Mesothelial cell of epicardium (in vitro differentiated cells): ENCODE data around the gene GJB4. TPM values are rescaled to one million over a fixed set of nuclear protein-coding genes. Genes with fewer than 3 reads are reported as not detected.

Experiments used
- DNase-seq, 2 experiments: peaks; one replicate each; pipeline ENCODE4 v3.0.0; 2021; ENCODE audit warnings: low spot score in 2 of 2; ENCODE audit not compliant: unreplicated experiment in 2 of 2
- H3K27ac Mint-ChIP-seq: 2 replicates; pipeline ENCODE4 v1.8.0; 2021; ENCODE audit warnings: mixed read lengths
- H3K27me3 Mint-ChIP-seq: 2 replicates; pipeline ENCODE4 v1.8.0; 2021; ENCODE audit warnings: low read depth, mixed read lengths
- H3K36me3 Mint-ChIP-seq: 2 replicates; pipeline ENCODE4 v1.8.0; 2021; ENCODE audit warnings: mixed read lengths
- H3K4me1 Mint-ChIP-seq: 2 replicates; pipeline ENCODE4 v1.8.0; 2021; ENCODE audit warnings: mixed read lengths
- H3K4me3 Mint-ChIP-seq: 2 replicates; pipeline ENCODE4 v1.8.0; 2021; ENCODE audit warnings: mild to moderate bottlenecking, moderate library complexity, mixed read lengths
- H3K9me3 Mint-ChIP-seq: 2 replicates; pipeline ENCODE4 v1.8.0; 2021; ENCODE audit warnings: mixed read lengths
- total RNA-seq: library from RNA; stranded (reverse); gene quantifications from 3 replicates; pipeline ENCODE4 v1.2.1, GENCODE V29; 2021
- TF ChIP-seq, protein P1 (sequence below): fragments of 200-600 bp; sonication (generic); IDR thresholded peaks from one replicate; pipeline ENCODE4 v1.5.0; 2021; ENCODE audit warnings: antibody characterized with exemption; ENCODE audit not compliant: unreplicated experiment

Gene GJB4
- total RNA-seq, 1 donor from 2014 or later, result not detected

DNA sequence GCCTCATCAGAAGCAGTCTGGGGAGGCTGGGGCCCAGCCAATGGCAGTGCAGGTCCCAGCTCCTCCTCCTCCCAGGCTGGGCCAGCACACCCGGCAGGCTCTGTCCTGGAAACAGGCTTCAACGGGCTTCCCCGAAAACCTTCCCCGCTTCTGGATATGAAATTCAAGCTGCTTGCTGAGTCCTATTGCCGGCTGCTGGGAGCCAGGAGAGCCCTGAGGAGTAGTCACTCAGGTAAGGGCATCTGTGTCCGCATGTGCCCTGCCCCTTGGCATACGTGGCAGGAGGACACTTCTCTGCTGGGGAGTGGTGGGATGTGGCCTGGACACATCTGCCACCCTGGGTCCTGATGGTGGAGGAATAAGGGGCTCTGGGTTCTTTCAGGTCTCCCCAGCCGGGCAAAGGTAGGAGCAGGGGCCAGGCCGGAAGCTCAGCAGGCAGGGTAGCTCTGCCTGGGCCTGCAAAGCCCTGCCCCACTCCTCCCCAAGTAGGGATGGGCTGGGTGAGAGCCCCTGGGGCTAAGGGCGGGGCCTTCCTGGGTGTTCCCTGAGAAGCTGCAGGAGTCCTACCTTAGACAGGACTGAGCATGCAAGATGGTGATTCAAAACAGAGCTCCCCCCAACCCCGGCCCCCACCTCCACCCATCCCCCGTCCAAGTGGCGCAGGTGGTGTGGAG is 4.4 kb upstream of the GJB4 start, which contains the start of gene GJB5:
GJB5 (plus strand) TSS at position 84 of the 674 bp plus-strand sequence. CDS start 2,284 bp downstream, outside the sequence.
- TF ChIP-seq, protein P1, sequence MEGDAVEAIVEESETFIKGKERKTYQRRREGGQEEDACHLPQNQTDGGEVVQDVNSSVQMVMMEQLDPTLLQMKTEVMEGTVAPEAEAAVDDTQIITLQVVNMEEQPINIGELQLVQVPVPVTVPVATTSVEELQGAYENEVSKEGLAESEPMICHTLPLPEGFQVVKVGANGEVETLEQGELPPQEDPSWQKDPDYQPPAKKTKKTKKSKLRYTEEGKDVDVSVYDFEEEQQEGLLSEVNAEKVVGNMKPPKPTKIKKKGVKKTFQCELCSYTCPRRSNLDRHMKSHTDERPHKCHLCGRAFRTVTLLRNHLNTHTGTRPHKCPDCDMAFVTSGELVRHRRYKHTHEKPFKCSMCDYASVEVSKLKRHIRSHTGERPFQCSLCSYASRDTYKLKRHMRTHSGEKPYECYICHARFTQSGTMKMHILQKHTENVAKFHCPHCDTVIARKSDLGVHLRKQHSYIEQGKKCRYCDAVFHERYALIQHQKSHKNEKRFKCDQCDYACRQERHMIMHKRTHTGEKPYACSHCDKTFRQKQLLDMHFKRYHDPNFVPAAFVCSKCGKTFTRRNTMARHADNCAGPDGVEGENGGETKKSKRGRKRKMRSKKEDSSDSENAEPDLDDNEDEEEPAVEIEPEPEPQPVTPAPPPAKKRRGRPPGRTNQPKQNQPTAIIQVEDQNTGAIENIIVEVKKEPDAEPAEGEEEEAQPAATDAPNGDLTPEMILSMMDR, result no peak
- Mint-ChIP-seq H3K9me3 (peaks cover 3% of the 10 kb centered on the region), H3K27me3 (no peaks in the 10 kb centered on the region), H3K4me1 (no peaks in the 10 kb centered on the region), H3K27ac (peak within 1 kb of the TSS; percentile 52), H3K36me3 (no peaks in the 10 kb centered on the region), H3K4me3 (no peak within 1 kb of the TSS)
- DNase-seq, result no peak

- DNase-seq, result no peak
- no peaks in the 10 kb centered on the region for H3K27me3 Mint-ChIP-seq
- H3K27ac Mint-ChIP-seq, result no peak overlapping the region
- no peaks in the 10 kb centered on the region for H3K4me1 Mint-ChIP-seq
- H3K36me3 Mint-ChIP-seq, result no peaks in the 10 kb centered on the region
- TF ChIP-seq, protein P1, result no peak
- peaks cover 3% of the 10 kb centered on the region for H3K9me3 Mint-ChIP-seq
- H3K4me3 Mint-ChIP-seq, result no peak overlapping the region
These were observed 3.6 kb upstream of the GJB4 start for GRCh38 chr1:34755961-34756360.

GRCh38 chr1:34757386-34757785 is 2.2 kb upstream of the GJB4 start:
- no peaks in the 10 kb centered on the region for H3K27me3 Mint-ChIP-seq

DNA sequence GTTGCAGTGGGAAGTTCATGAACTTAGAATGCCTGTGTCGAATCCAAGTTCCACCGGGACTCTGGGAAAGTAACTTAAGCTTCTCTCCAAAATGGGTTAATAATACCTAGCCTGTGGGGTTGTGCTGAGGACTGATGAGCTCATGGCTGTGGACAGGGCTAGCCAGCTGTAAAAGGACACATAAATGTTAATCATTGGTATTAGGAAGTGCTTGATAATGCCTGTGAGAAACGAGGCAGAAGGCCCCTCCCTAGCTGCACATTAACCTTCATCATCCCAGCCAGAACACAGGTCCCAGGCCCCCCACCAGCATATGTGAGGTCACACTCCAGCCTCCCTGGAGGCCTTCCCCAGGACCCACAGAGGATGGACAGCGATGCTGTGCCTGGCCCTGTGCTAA is 789 bp upstream of the GJB4 start:
- Mint-ChIP-seq H3K9me3 (no peaks in the 10 kb centered on the region), H3K4me3 (no peak overlapping the region), H3K36me3 (no peaks in the 10 kb centered on the region), H3K27ac (no peak overlapping the region), H3K27me3 (peaks cover 9% of the 10 kb centered on the region), H3K4me1 (no peaks in the 10 kb centered on the region)
- TF ChIP-seq, protein P1, result no peak
- DNase-seq, result no peak

More at GRCh38 chr1:34757386-34757785, 2.2 kb upstream of the GJB4 start:
- no peak for DNase-seq
- no peaks in the 10 kb centered on the region for H3K36me3 Mint-ChIP-seq
- no peaks in the 10 kb centered on the region for H3K4me1 Mint-ChIP-seq
- H3K9me3 Mint-ChIP-seq, result peaks cover 3% of the 10 kb centered on the region
- no peak overlapping the region for H3K4me3 Mint-ChIP-seq
- no peak overlapping the region for H3K27ac Mint-ChIP-seq
- TF ChIP-seq, protein P1, result no peak

GRCh38 chr1:34761176-34761761 is 1.7 kb downstream of the GJB4 start:
- TF ChIP-seq, protein P1, result no peak
- DNase-seq, result no peak
- no peak overlapping the region for H3K27ac Mint-ChIP-seq
- H3K4me1 Mint-ChIP-seq, result no peaks in the 10 kb centered on the region
- H3K36me3 Mint-ChIP-seq, result no peaks in the 10 kb centered on the region
- H3K27me3 Mint-ChIP-seq, result peaks cover 10% of the 10 kb centered on the region
- no peak overlapping the region for H3K4me3 Mint-ChIP-seq
- no peaks in the 10 kb centered on the region for H3K9me3 Mint-ChIP-seq
